Measurements from ENCODE around the gene FOXD3.
A peak's percentile ranks its signal among the peaks of the same experiment; 100 is the strongest.

The FOXD3 gene

GRCh38 chr1:63318201-63318979, 4.0 kb upstream of the FOXD3 start:
- Histone ChIP-seq H3K27ac (replicated peaks) (no peak overlapping the region), H3K4me3 (replicated peaks; ENCODE audit: insufficient read depth, low read length) (no peak overlapping the region), H3K27me3 (ENCODE audit: insufficient read depth, poor library complexity, severe bottlenecking) (peaks cover 67% of the 10 kb centered on the region)
- TF ChIP-seq REST (IDR thresholded peaks at IDR 0.05; ENCODE audit: insufficient replicate concordance, low read depth) (no peak), GABPA (IDR thresholded peaks at IDR 0.05; ENCODE audit: low read depth) (no peak), POLR2AphosphoS5 (IDR thresholded peaks at IDR 0.05; ENCODE audit: low read depth) (no peak), CTCF (IDR thresholded peaks at IDR 0.05; ENCODE audit: insufficient read depth, low read length) (no peak), SPI1 (IDR thresholded peaks at IDR 0.05; ENCODE audit: borderline replicate concordance, low read depth) (no peak)
- DNase-seq (ENCODE audit: low read depth in 1 of 2, low spot score in 1 of 2), result no peak

- no peak for DNase-seq (ENCODE audit: low read depth in 1 of 2, low spot score in 1 of 2)
- no peak overlapping the region for H3K4me3 ChIP-seq (replicated peaks; ENCODE audit: insufficient read depth, low read length)
- no peak overlapping the region for H3K27ac ChIP-seq (replicated peaks)
- H3K27me3 ChIP-seq (ENCODE audit: insufficient read depth, poor library complexity, severe bottlenecking), result peaks cover 70% of the 10 kb centered on the region
- TF ChIP-seq GABPA (IDR thresholded peaks at IDR 0.05; ENCODE audit: low read depth), result no peak
- no peak for TF ChIP-seq REST (IDR thresholded peaks at IDR 0.05; ENCODE audit: insufficient replicate concordance, low read depth)
- TF ChIP-seq POLR2AphosphoS5 (IDR thresholded peaks at IDR 0.05; ENCODE audit: low read depth), result no peak
Observed at GRCh38 chr1:63319046-63320021, 3.0 kb upstream of the FOXD3 start.

- peaks cover 75% of the 10 kb centered on the region for H3K27me3 ChIP-seq (ENCODE audit: insufficient read depth, poor library complexity, severe bottlenecking)
- peak overlapping the region; percentile 11 for H3K4me3 ChIP-seq (replicated peaks; ENCODE audit: insufficient read depth, low read length)
- no peak for TF ChIP-seq GABPA (IDR thresholded peaks at IDR 0.05; ENCODE audit: low read depth)
- TF ChIP-seq REST (IDR thresholded peaks at IDR 0.05; ENCODE audit: insufficient replicate concordance, low read depth), result no peak
- no peak for TF ChIP-seq POLR2AphosphoS5 (IDR thresholded peaks at IDR 0.05; ENCODE audit: low read depth)
- no peak for TF ChIP-seq CTCF (IDR thresholded peaks at IDR 0.05; ENCODE audit: insufficient read depth, low read length)
- TF ChIP-seq SPI1 (IDR thresholded peaks at IDR 0.05; ENCODE audit: borderline replicate concordance, low read depth), result no peak
- H3K27ac ChIP-seq (replicated peaks), result no peak overlapping the region
- DNase-seq (ENCODE audit: low read depth in 1 of 2, low spot score in 1 of 2), result no peak
Observed at GRCh38 chr1:63320022-63320721, 2.2 kb upstream of the FOXD3 start.

Measured in HL-60 (cell line).